Psoas muscle (tissue), 8 donors: ENCODE measurements around the gene ZSWIM8. TPM values are rescaled to one million over a fixed set of nuclear protein-coding genes. Genes with fewer than 3 reads are reported as not detected.

Experiments used
- ATAC-seq, 4 donors: fragments of 200-7000 bp; cut with Tn5 transposase; one replicate each; pipeline ENCODE4 v1.9.1; 2020; ENCODE audit warnings: moderate library complexity in 3 of 4, mild to moderate bottlenecking in 2 of 4
- DNase-seq, 2 donors: peaks; one replicate each; pipeline ENCODE4 v3.0.0-alpha.2; 2020
- H3K27ac ChIP-seq: fragments of 200-600 bp; one replicate; pipeline ENCODE4 v1.8.0; 2022
- H3K27me3 ChIP-seq, 3 donors: fragments of 200-600 bp in 1 of 3; one replicate each; pipeline versions ENCODE4 v1.6.1 to v1.8.0; 2013 to 2022; ENCODE audit warnings: low read length in 2 of 3, mild to moderate bottlenecking in 2 of 3, moderate library complexity in 1 of 3; ENCODE audit not compliant: insufficient read depth in 3 of 3
- H3K36me3 ChIP-seq, 2 donors: fragments of 200-600 bp in 1 of 2; one replicate each; pipeline versions ENCODE4 v1.6.1 to v1.8.0; 2013 to 2022; ENCODE audit warnings: low read depth in 1 of 2, mild to moderate bottlenecking in 1 of 2, moderate library complexity in 1 of 2; ENCODE audit not compliant: insufficient read depth in 1 of 2
- H3K4me1 ChIP-seq: fragments of 200-600 bp; one replicate; pipeline ENCODE4 v1.8.0; 2022
- H3K4me3 ChIP-seq: fragments of 200-600 bp; one replicate; pipeline ENCODE4 v1.8.0; 2022; ENCODE audit warnings: mild to moderate bottlenecking
- H3K9me3 ChIP-seq: fragments of 200-600 bp; one replicate; pipeline ENCODE4 v1.8.0; 2022
- CTCF ChIP-seq: fragments of 200-600 bp; IDR thresholded peaks from one replicate; pipeline ENCODE4 v1.8.0; 2022; ENCODE audit warnings: antibody characterized with exemption
- WGBS, 3 donors: extraction: QIAGEN DNeasy Blood & Tissue Kit; methylation state at CpG; one replicate each; pipeline versions ENCODE4 v1.1.6 to v1.1.7; 2013; 5-methylcytosine and 5-hydroxymethylcytosine counted together
- intact Hi-C, 2 donors: fragments of 100-400 bp; cut with DNase I; formaldehyde crosslinking; loops; one replicate each; pipeline versions ENCODE4 v1.11.0 to v1.14.2; 2022
- polyA plus RNA-seq, 3 donors: library from polyadenylated mRNA; stranded (reverse); fragments of 200-250 nt; gene quantifications; one replicate each; pipeline ENCODE4 v1.2.3, GENCODE V29; 2013
- total RNA-seq, 4 donors: library from RNA; stranded (reverse); fragmentation: NEBNext Ultra II Directional in 2 of 4; extraction: Animal tissue kit (Norgen Biotek cat#: 25700) in 2 of 4; gene quantifications; one replicate each; pipeline versions ENCODE4 v1.2.1 to v1.2.4, GENCODE V29; 2021 to 2023
- donor health status: healthy with polysubstance abuse.
- donor health status: DM: no; HTN: no; CAD: no; lungs with moderate emphysema.
- donor health status: Bipolar disorder and iron deficiency.
- donor health status: healthy.
- donor health status: DM: yes; HTN: yes; CAD: no.
- donor health status: DM: no; HTN: no; CAD: no.
- donor health status: DM: no; HTN: no; CAD: no.
- donor health status: DM: yes; HTN: yes; CAD: no.

Gene ZSWIM8
- total and polyA plus RNA-seq, 7 donors: 40.5 to 68.3 (median 57.2) TPM

GRCh38 chr10:73818402-73818801, 33.0 kb downstream of the ZSWIM8 start:
- intact Hi-C loops: no loop called here
- no peak for ATAC-seq
- peaks cover 3 to 81% of the 10 kb centered on the region in 2 donors for H3K36me3 ChIP-seq
- no peak for TF ChIP-seq CTCF
- H3K4me1 ChIP-seq: peaks cover 8% of the 10 kb centered on the region
- H3K27ac ChIP-seq: peak overlapping the region; percentile 4
- H3K4me3 ChIP-seq: no peak overlapping the region
- no peaks in the 10 kb centered on the region for H3K9me3 ChIP-seq
- WGBS, 3 donors: 78 to 92% (median 87%) methylated on average over 10 of the region's 10 CpGs
- no peak for DNase-seq
- H3K27me3 ChIP-seq: no peaks in the 10 kb centered on the region

- DNase-seq: no peak
- no peaks in the 10 kb centered on the region for H3K27me3 ChIP-seq
- TF ChIP-seq CTCF: no peak
- peak overlapping the region; percentile 75 for H3K27ac ChIP-seq
- ATAC-seq: peak in 1 of 4 donors; percentile 4
- intact Hi-C loops: no loop called here
- no peaks in the 10 kb centered on the region for H3K9me3 ChIP-seq
- 60 to 72% (median 63%) methylated on average over 5 of the region's 5 CpGs for WGBS, 3 donors
- H3K4me3 ChIP-seq: no peak overlapping the region
- peaks cover 8% of the 10 kb centered on the region for H3K4me1 ChIP-seq
- peaks cover 3 to 81% of the 10 kb centered on the region in 2 donors for H3K36me3 ChIP-seq
These were observed 33.7 kb downstream of the ZSWIM8 start for GRCh38 chr10:73819081-73819480.

GRCh38 chr10:73819513-73820093, 34.2 kb downstream of the ZSWIM8 start:
- H3K36me3 ChIP-seq: peaks cover 3 to 81% of the 10 kb centered on the region in 2 donors
- H3K4me3 ChIP-seq: no peak overlapping the region
- H3K9me3 ChIP-seq: no peaks in the 10 kb centered on the region
- H3K27ac ChIP-seq: peak overlapping the region; percentile 75
- intact Hi-C loops: no loop called here
- TF ChIP-seq CTCF: no peak
- H3K27me3 ChIP-seq: no peaks in the 10 kb centered on the region
- WGBS, 3 donors: 48 to 58% (median 52%) methylated on average over 20 of the region's 20 CpGs
- ATAC-seq (peak; percentile 60 to 75 (median 74)), DNase-seq (peak in 1 of 2 donors; percentile 75)
- H3K4me1 ChIP-seq: peaks cover 8% of the 10 kb centered on the region

- no peaks in the 10 kb centered on the region for H3K4me1 ChIP-seq
- no peak for DNase-seq
- no peak for ATAC-seq
- H3K27me3 ChIP-seq: no peaks in the 10 kb centered on the region
- intact Hi-C loops: no loop called here
- peaks cover 0 to 82% of the 10 kb centered on the region in 2 donors for H3K36me3 ChIP-seq
- 92 to 95% (median 92%) methylated on average over 7 of the region's 7 CpGs for WGBS, 3 donors
- H3K9me3 ChIP-seq: no peaks in the 10 kb centered on the region
- no peak for TF ChIP-seq CTCF
- no peak overlapping the region for H3K27ac ChIP-seq
- H3K4me3 ChIP-seq: no peak overlapping the region
These were observed 38.0 kb downstream of the ZSWIM8 start for GRCh38 chr10:73823391-73823790.

- H3K36me3 ChIP-seq: peaks cover 0 to 88% of the 10 kb centered on the region in 2 donors
- no peaks in the 10 kb centered on the region for H3K27me3 ChIP-seq
- intact Hi-C loops: no loop called here
- DNase-seq (no peak), ATAC-seq (no peak)
- TF ChIP-seq CTCF: no peak
- no peak overlapping the region for H3K4me3 ChIP-seq
- no peaks in the 10 kb centered on the region for H3K4me1 ChIP-seq
- H3K9me3 ChIP-seq: no peaks in the 10 kb centered on the region
- no peak overlapping the region for H3K27ac ChIP-seq
- whole genome bisulfite sequencing, 3 donors: 96 to 99% (median 98%) methylated on average over 14 of the region's 14 CpGs
These were observed 38.8 kb downstream of the ZSWIM8 start for GRCh38 chr10:73824146-73824725.
